HepG2 (cell line): Measurements from ENCODE around the gene GTF2H4. TPM values are rescaled to one million over a fixed set of nuclear protein-coding genes. Genes with fewer than 3 reads are reported as not detected.
A peak's percentile ranks its signal among the peaks of the same experiment; 100 is the strongest.

Experiments used
- ATAC-seq: fragments of 200-7000 bp; cut with Tn5 transposase; 3 replicates; pipeline ENCODE4 v1.9.1; 2020; ENCODE audit warnings: mild to moderate bottlenecking, moderate library complexity
- BruUV-seq: library from RNA; stranded (reverse); fragments of 400-500 nt; replicated peaks from 2 replicates; lab custom pipeline; 2021; lab: Mats Ljungman, UMichigan
- CTCF ChIA-PET: fragments of 300-600 bp; formaldehyde crosslinking; extraction: SDS; loops from one replicate; lab custom pipeline; 2021; ENCODE audit warnings: low total read pairs, inconsistent platforms, low intra/inter-chr PET ratio; lab: Yijun Ruan, JAX
- POLR2A ChIA-PET: fragments of 350-600 bp; sonication (Branson Sonifier 250); formaldehyde crosslinking; loops from one replicate; lab custom pipeline; 2020; ENCODE audit warnings: antibody characterized with exemption, inconsistent platforms; lab: Yijun Ruan, JAX
- DNase-seq: peaks from one replicate; pipeline ENCODE4 v3.0.0-alpha.2; 2015; ENCODE audit warnings: low spot score
- FAIRE-seq: peaks from 3 replicates; lab custom pipeline; 2011; peaks lifted over from hg19 to GRCh38; lab: Jason Lieb, UNC
- H2AFZ ChIP-seq: one replicate; pipeline ENCODE4 v1.6.1; 2011; ENCODE audit warnings: low read length, inconsistent platforms
- H3K27ac ChIP-seq: fragments of 300-600 bp; 3 replicates; pipeline ENCODE4 v1.8.0; 2011; ENCODE audit warnings: mixed run types, mild to moderate bottlenecking, mixed read lengths, low read length, inconsistent platforms; ENCODE audit not compliant: insufficient read depth; ENCODE audit errors: extremely low read length
- H3K27me3 ChIP-seq, 2 experiments: fragments of 200-600 bp in 1 of 2; 2 replicates in 1 of 2; 3 replicates in 1 of 2; pipeline versions ENCODE4 v1.6.0 to v1.8.0; 2011; ENCODE audit warnings: low read length in 2 of 2, mild to moderate bottlenecking in 2 of 2, moderate library complexity in 2 of 2, inconsistent platforms in 1 of 2; ENCODE audit not compliant: insufficient read depth in 2 of 2, control insufficient read depth in 1 of 2
- H3K36me3 ChIP-seq, 2 experiments: fragments of 200-600 bp in 1 of 2; replicated peaks in 1 of 2; 2 replicates in 1 of 2; 3 replicates in 1 of 2; pipeline versions ENCODE4 v1.5.1 to v1.8.0; 2011; ENCODE audit warnings: low read length in 2 of 2, inconsistent platforms in 1 of 2; ENCODE audit not compliant: insufficient read depth in 2 of 2, control insufficient read depth in 1 of 2
- H3K4me1 ChIP-seq: 2 replicates; pipeline ENCODE4 v1.5.1; 2012; ENCODE audit warnings: low read length, inconsistent platforms; ENCODE audit not compliant: insufficient read depth
- H3K4me2 ChIP-seq: 2 replicates; pipeline ENCODE4 v1.6.0; 2011; ENCODE audit warnings: low read depth, low read length, inconsistent platforms
- H3K4me3 ChIP-seq, 3 experiments: fragments of 200-600 bp in 1 of 3; sonication (generic), shearing (Covaris generic) in 1 of 3; replicated peaks in 1 of 3; 2 replicates each; pipeline ENCODE4 v1.5.1; 2011 to 2016; ENCODE audit warnings: low read length in 3 of 3, inconsistent platforms in 2 of 3, low read depth in 2 of 3, mild to moderate bottlenecking in 2 of 3, control low read depth in 1 of 3, mixed read lengths in 1 of 3; ENCODE audit not compliant: insufficient read depth in 1 of 3
- H3K79me2 ChIP-seq: one replicate; pipeline ENCODE4 v1.6.1; 2011; ENCODE audit warnings: low read length, inconsistent platforms; ENCODE audit not compliant: insufficient read depth
- H3K9ac ChIP-seq: 2 replicates; pipeline ENCODE4 v1.6.0; 2011; ENCODE audit warnings: mild to moderate bottlenecking, low read depth, low read length, inconsistent platforms; ENCODE audit not compliant: insufficient read depth
- H3K9me3 ChIP-seq: 2 replicates; pipeline ENCODE4 v1.5.1; 2012; ENCODE audit warnings: mild to moderate bottlenecking, low read length
- H4K20me1 ChIP-seq: 2 replicates; pipeline ENCODE4 v1.6.0; 2011; ENCODE audit warnings: inconsistent platforms, mild to moderate bottlenecking, low read length, moderate library complexity; ENCODE audit not compliant: insufficient read depth
- CREB1 ChIP-seq, 2 experiments: fragments of 450-650 bp in 1 of 2; IDR thresholded peaks; 2 replicates each; pipeline ENCODE4 v1.6.1; 2016 to 2017; ENCODE audit warnings: control low read depth in 1 of 2, mild to moderate bottlenecking in 1 of 2, missing compliant biosample characterization in 1 of 2, missing genetic modification characterization in 1 of 2
- EED ChIP-seq: sonication (generic); formaldehyde crosslinking; IDR thresholded peaks from 2 replicates; pipeline ENCODE4 v1.5.0; 2020; ENCODE audit warnings: mild to moderate bottlenecking, missing genetic modification reagents
- GLI4 ChIP-seq: sonication (generic); formaldehyde crosslinking; IDR thresholded peaks from 2 replicates; pipeline ENCODE4 v1.5.1; 2020; ENCODE audit warnings: missing genetic modification reagents, mild to moderate bottlenecking, moderate library complexity, borderline replicate concordance
- HNF4A ChIP-seq: sonication (generic); formaldehyde crosslinking; IDR thresholded peaks from 2 replicates; pipeline ENCODE4 v1.4.0; 2020; ENCODE audit warnings: missing genetic modification reagents
- NAIF1 ChIP-seq: sonication (generic); formaldehyde crosslinking; IDR thresholded peaks from 2 replicates; pipeline ENCODE4 v1.5.0; 2020; ENCODE audit warnings: mild to moderate bottlenecking, missing genetic modification reagents, borderline replicate concordance
- PHB2 ChIP-seq: fragments of 450-650 bp; IDR thresholded peaks from 2 replicates; pipeline ENCODE4 v1.6.1; 2018; ENCODE audit not compliant: partially characterized antibody
- RARA ChIP-seq: IDR thresholded peaks from 2 replicates; pipeline ENCODE4 v1.6.1; 2016; ENCODE audit warnings: missing genetic modification reagents, missing compliant biosample characterization
- RBM22 ChIP-seq: fragments of 200-400 bp; formaldehyde crosslinking; optimal IDR thresholded peaks from 2 replicates; pipeline ENCODE3; 2017; ENCODE audit warnings: mild to moderate bottlenecking, low read length, moderate library complexity
- RXRA ChIP-seq: sonication (generic); formaldehyde crosslinking; IDR thresholded peaks from 2 replicates; pipeline ENCODE4 v1.5.1; 2020; ENCODE audit warnings: missing genetic modification reagents
- TAF15 ChIP-seq: fragments of 200-400 bp; formaldehyde crosslinking; IDR thresholded peaks from one replicate; pipeline ENCODE4 v1.6.1; 2018; ENCODE audit warnings: mild to moderate bottlenecking, low read depth, low read length; ENCODE audit not compliant: poor library complexity, severe bottlenecking
- THRA ChIP-seq: sonication (generic); formaldehyde crosslinking; IDR thresholded peaks from 2 replicates; pipeline ENCODE4 v1.4.0; 2020; ENCODE audit warnings: missing genetic modification reagents, borderline replicate concordance
- ZBTB7A ChIP-seq: sonication (generic); formaldehyde crosslinking; IDR thresholded peaks from 2 replicates; pipeline ENCODE4 v1.8.0; 2022; ENCODE audit warnings: mild to moderate bottlenecking, missing genetic modification reagents
- ZIK1 ChIP-seq: sonication (generic); formaldehyde crosslinking; IDR thresholded peaks from 2 replicates; pipeline ENCODE4 v1.5.0; 2020; ENCODE audit warnings: mild to moderate bottlenecking, low read depth, missing genetic modification reagents, borderline replicate concordance
- ZNF550 ChIP-seq: sonication (generic); formaldehyde crosslinking; IDR thresholded peaks from 2 replicates; pipeline ENCODE4 v1.4.0; 2020; ENCODE audit warnings: mild to moderate bottlenecking, missing genetic modification reagents, borderline replicate concordance
- ZNF556 ChIP-seq: sonication (generic); formaldehyde crosslinking; IDR thresholded peaks from 2 replicates; pipeline ENCODE4 v1.4.0; 2020; ENCODE audit warnings: mild to moderate bottlenecking, missing genetic modification reagents, borderline replicate concordance
- ZNF609 ChIP-seq: sonication (generic); formaldehyde crosslinking; IDR thresholded peaks from 2 replicates; pipeline ENCODE4 v1.4.0; 2020; ENCODE audit warnings: mild to moderate bottlenecking, missing genetic modification reagents, borderline replicate concordance
- ZNF766 ChIP-seq: sonication (generic); formaldehyde crosslinking; IDR thresholded peaks from 2 replicates; pipeline ENCODE4 v1.5.0; 2020; ENCODE audit warnings: missing genetic modification reagents, borderline replicate concordance
- ZNF841 ChIP-seq: sonication (generic); formaldehyde crosslinking; IDR thresholded peaks from 2 replicates; pipeline ENCODE4 v1.8.1; 2023; ENCODE audit warnings: missing genetic modification reagents, borderline replicate concordance
- ZSCAN31 ChIP-seq: sonication (generic); formaldehyde crosslinking; IDR thresholded peaks from 2 replicates; pipeline ENCODE4 v1.5.0; 2020; ENCODE audit warnings: low read depth, mild to moderate bottlenecking, missing genetic modification reagents
- WGBS: methylation state at CpG from one replicate; pipeline ENCODE4 v1.1.6; 2017; ENCODE audit warnings: low lambda C conversion rate; 5-methylcytosine and 5-hydroxymethylcytosine counted together
- in situ Hi-C: cut with HindIII; loops from 2 replicates; pipeline ENCODE4 v1.10.0; 2017; ENCODE audit warnings: low pct_unique_long_range_greater_than_20kb; ENCODE audit not compliant: extremely low pct_ligation_motif_present
- intact Hi-C: fragments of 100-400 bp; cut with micrococcal nuclease; formaldehyde crosslinking; loops from one replicate; pipeline ENCODE4 v1.10.0; 2022; ENCODE audit not compliant: unreplicated experiment
- polyA plus RNA-seq, 8 experiments: library from polyadenylated mRNA; depleted of rRNA in 3 of 8; stranded (reverse) in 7 of 8; unstranded in 1 of 8; fragments of >200 nt; fragmentation: Illumina TruSeq in 4 of 8; extraction: Trizol in 4 of 8; gene quantifications; 2 replicates each; pipeline versions ENCODE4 v1.2.1 to v1.2.3, GENCODE V29; 2011 to 2016; ENCODE audit warnings: low read depth in 4 of 8, missing spikeins in 1 of 8, mixed read lengths in 1 of 8; ENCODE audit not compliant: insufficient read depth in 1 of 8
- total RNA-seq, 5 experiments: library from RNA; depleted of rRNA; stranded (reverse); fragments of >200 nt; fragmentation: Illumina TruSeq; extraction: Trizol; gene quantifications; 2 replicates each; pipeline ENCODE4 v1.2.3, GENCODE V29; 2016; ENCODE audit warnings: low read depth in 1 of 5

The GTF2H4 gene
- total and polyA plus RNA-seq, 2 of the 13 experiments (the other 11 are each of a cell fraction or from before 2014, with no cell fraction given), result 15.9 to 49.3 TPM

- in situ Hi-C loops (no loop called here), intact Hi-C loops (no loop called here)
- BruUV-seq, result no TSS peak
- TF ChIP-seq CREB1 (IDR thresholded peaks at IDR 0.05) (peak; percentile 33; the same call in 1 of the 2 replicates), CREB1 (CRISPR knock-in tag; IDR thresholded peaks at IDR 0.05) (no peak), NAIF1 (no peak), ZNF556 (CRISPR knock-in tag) (no peak), ZNF766 (CRISPR knock-in tag) (no peak), HNF4A (CRISPR knock-in tag) (0 out of 2 replicates have a peak, but pooled peaks have one; percentile 16), RARA (no peak), ZSCAN31 (CRISPR knock-in tag) (no peak), ZNF841 (no peak), TAF15 (no peak), RBM22 (no peak), THRA (CRISPR knock-in tag) (peak; percentile 23; the same call in 1 of the 2 replicates), ZIK1 (no peak), ZBTB7A (CRISPR knock-in tag) (no peak), ZNF609 (CRISPR knock-in tag) (no peak), PHB2 (no peak), RXRA (CRISPR knock-in tag) (peak; percentile 30; the same call in 1 of the 2 replicates), ZNF550 (CRISPR knock-in tag) (no peak), GLI4 (CRISPR knock-in tag) (no peak), EED (CRISPR knock-in tag) (no peak)
Measured at GRCh38 chr6:30940361-30940986, 32.5 kb downstream of the GTF2H4 start, which contains the start of gene MUCL3. Gene MUCL3, plus strand, starts transcription at chr6:30940973. Its CDS starts 27 bp downstream, at chr6:30941000.

More at GRCh38 chr6:30940361-30940986, 32.5 kb downstream of the GTF2H4 start, which contains the start of gene MUCL3:
- H3K9me3 ChIP-seq, result no peaks in the 10 kb centered on the region
- no peak within 1 kb of the TSS for H3K27ac ChIP-seq
- H4K20me1 ChIP-seq, result no peaks in the 10 kb centered on the region
- H3K4me3 ChIP-seq, result no peak within 1 kb of the TSS
- ATAC-seq (no peak), FAIRE-seq (no peak), DNase-seq (no peak)
- ChIA-PET CTCF (no interaction called here), POLR2A (no interaction called here)
- H3K4me1 ChIP-seq, result peaks cover 18% of the 10 kb centered on the region
- WGBS, result 5% methylated on average over 16 of the region's 16 CpGs
- H3K27me3 ChIP-seq, result peaks cover 2 to 35% of the 10 kb centered on the region in 2 experiments; a peak in 4 of 5 replicates
- no peaks in the 10 kb centered on the region for H3K79me2 ChIP-seq
- H3K9ac ChIP-seq, result no peak within 1 kb of the TSS
- H3K36me3 ChIP-seq, result no peaks in the 10 kb centered on the region
- H3K4me2 ChIP-seq, result no peak within 1 kb of the TSS
- no peak within 1 kb of the TSS for H2AFZ ChIP-seq
